Lower leg skin (tissue), 3 donors: ENCODE data around the gene GOLGA8S.
"Not testable (repeated sequence)": the region's sequence is repeated elsewhere in the genome, so short reads cannot be mapped to it uniquely, and the experiment has no call there.

Experiments used
- CTCF ChIP-seq, 3 donors: fragments of 450-650 bp; IDR thresholded peaks; one replicate each; pipeline ENCODE4 v1.5.1; 2016; ENCODE audit warnings: antibody characterized with exemption in 3 of 3, mild to moderate bottlenecking in 3 of 3, moderate library complexity in 2 of 3
- POLR2A ChIP-seq, 2 donors: fragments of 450-650 bp; IDR thresholded peaks; one replicate each; pipeline ENCODE4 v1.6.1; 2016 to 2017; ENCODE audit warnings: antibody characterized with exemption in 2 of 2, mild to moderate bottlenecking in 1 of 2, moderate library complexity in 1 of 2

GRCh38 chr15:23364261-23364660 is 9.7 kb downstream of the GOLGA8S start:
- TF ChIP-seq CTCF, POLR2A (IDR thresholded peaks at IDR 0.05): not testable (repeated sequence)
